ENCODE results near the gene CMBL. TPM values are rescaled to one million over a fixed set of nuclear protein-coding genes. Genes with fewer than 3 reads are reported as not detected.
A peak's percentile ranks its signal among the peaks of the same experiment; 100 is the strongest.

CMBL gene
- polyA plus RNA-seq, 3 donors, result 0.39 to 5.4 TPM; not detected in 1

GRCh38 chr5:10293907-10294662, 13.6 kb downstream of the CMBL start:
- no peaks in the 10 kb centered on the region for H3K4me1 ChIP-seq (ENCODE audit: control insufficient read depth in 1 of 2, insufficient read depth in 2 of 2, low read length in 2 of 2)
- no peak overlapping the region for H3K4me2 ChIP-seq (replicated peaks; ENCODE audit: extremely low read depth, low read length, poor library complexity, severe bottlenecking)
- H3K27me3 Mint-ChIP-seq (ENCODE audit: low read depth in 3 of 3), result peaks cover 3 to 4% (median 3%) of the 10 kb centered on the region in 3 donors
- H3K27ac Mint-ChIP-seq, result no peak overlapping the region
- no peak overlapping the region for H3K27ac ChIP-seq (ENCODE audit: low read depth in 1 of 2, low read length in 2 of 2)
- H3K4me3 Mint-ChIP-seq, result no peak overlapping the region
- H4K20me1 ChIP-seq (ENCODE audit: insufficient read depth, low read length), result no peaks in the 10 kb centered on the region
- peaks cover 8% of the 10 kb centered on the region for H3K4me1 Mint-ChIP-seq
- H2AFZ ChIP-seq (ENCODE audit: insufficient read depth, low read depth, low read length, poor library complexity, severe bottlenecking), result no peak overlapping the region
- DNase-seq, result no peak
- 100% methylated on average over 3 of the region's 3 CpGs for WGBS (ENCODE audit: insufficient coverage)
- no peak for TF ChIP-seq CTCF (IDR thresholded peaks at IDR 0.05)
- H3K36me3 ChIP-seq (replicated peaks in 1 of 2; ENCODE audit: control insufficient read depth in 1 of 2, insufficient read depth in 2 of 2, low read length in 2 of 2), result no peaks in the 10 kb centered on the region
- H3K9me3 Mint-ChIP-seq, result no peaks in the 10 kb centered on the region
- intact Hi-C loops (cut with micrococcal nuclease), result no loop called here
- no peaks in the 10 kb centered on the region for H3K27me3 ChIP-seq (ENCODE audit: control insufficient read depth in 2 of 2, insufficient read depth in 2 of 2, low read length in 2 of 2)
- H3K36me3 Mint-ChIP-seq, result no peaks in the 10 kb centered on the region
- H3K4me3 ChIP-seq (replicated peaks in 1 of 3; ENCODE audit: low read depth in 2 of 3, low read length in 3 of 3), result no peak overlapping the region
- no peak overlapping the region for H3K9ac ChIP-seq (ENCODE audit: insufficient read depth, low read length, poor library complexity, severe bottlenecking)
- H3K9me3 ChIP-seq (replicated peaks in 1 of 2; ENCODE audit: control insufficient read depth in 1 of 2, insufficient read depth in 1 of 2, low read length in 2 of 2), result no peaks in the 10 kb centered on the region
- no peaks in the 10 kb centered on the region for H3K79me2 ChIP-seq (ENCODE audit: insufficient read depth, low read length)

DNA sequence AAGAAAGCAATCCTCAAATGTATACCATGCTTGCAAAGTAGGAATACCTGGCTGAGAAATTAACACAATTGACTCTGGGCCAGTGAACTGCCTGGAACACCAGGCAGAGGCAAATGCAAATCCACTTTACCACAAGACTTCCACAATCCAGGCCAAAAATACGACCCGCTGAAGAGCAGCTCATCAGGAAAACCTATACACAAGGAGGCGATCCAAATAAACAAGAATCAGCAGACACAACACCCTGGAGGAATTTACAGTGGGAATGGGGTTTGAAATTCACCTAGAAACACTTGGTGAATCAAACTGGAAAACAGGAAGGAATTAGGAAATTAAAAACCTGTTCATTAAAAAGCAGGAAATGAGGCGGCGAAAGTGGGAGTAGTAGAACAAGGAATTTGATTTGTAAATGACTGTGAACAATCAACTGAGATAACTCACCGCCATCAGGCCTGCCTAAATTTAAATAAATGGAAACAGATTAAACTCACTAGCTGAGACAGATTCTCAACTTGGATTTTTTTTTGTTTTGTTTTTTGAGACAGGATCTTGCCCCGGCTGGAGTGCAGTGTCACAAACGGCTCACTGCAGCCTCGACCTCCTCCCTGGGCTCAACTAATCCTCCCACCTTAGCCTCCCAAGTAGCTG, 15.9 kb downstream of the CMBL start:
- no peak overlapping the region for H3K4me3 ChIP-seq (replicated peaks in 1 of 3; ENCODE audit: low read depth in 2 of 3, low read length in 3 of 3)
- no peak overlapping the region for H3K4me2 ChIP-seq (replicated peaks; ENCODE audit: extremely low read depth, low read length, poor library complexity, severe bottlenecking)
- H3K9ac ChIP-seq (ENCODE audit: insufficient read depth, low read length, poor library complexity, severe bottlenecking), result no peak overlapping the region
- no peaks in the 10 kb centered on the region for H3K27me3 ChIP-seq (ENCODE audit: control insufficient read depth in 2 of 2, insufficient read depth in 2 of 2, low read length in 2 of 2)
- Mint-ChIP-seq H3K27me3 (ENCODE audit: low read depth in 3 of 3) (peaks cover 0 to 3% (median 0%) of the 10 kb centered on the region in 3 donors), H3K36me3 (no peaks in the 10 kb centered on the region), H3K4me3 (no peak overlapping the region), H3K9me3 (peaks cover 0 to 1% (median 0%) of the 10 kb centered on the region in 7 donors), H3K4me1 (peaks cover 11% of the 10 kb centered on the region), H3K27ac (peak overlapping the region in 1 of 7 donors; percentile 1)
- H3K36me3 ChIP-seq (replicated peaks in 1 of 2; ENCODE audit: control insufficient read depth in 1 of 2, insufficient read depth in 2 of 2, low read length in 2 of 2), result no peaks in the 10 kb centered on the region
- intact Hi-C loops (cut with micrococcal nuclease), result no loop called here
- no peaks in the 10 kb centered on the region for H3K79me2 ChIP-seq (ENCODE audit: insufficient read depth, low read length)
- no peaks in the 10 kb centered on the region for H4K20me1 ChIP-seq (ENCODE audit: insufficient read depth, low read length)
- no peak overlapping the region for H2AFZ ChIP-seq (ENCODE audit: insufficient read depth, low read depth, low read length, poor library complexity, severe bottlenecking)
- no peak for DNase-seq
- H3K27ac ChIP-seq (ENCODE audit: low read depth in 1 of 2, low read length in 2 of 2), result no peak overlapping the region
- no peaks in the 10 kb centered on the region for H3K9me3 ChIP-seq (replicated peaks in 1 of 2; ENCODE audit: control insufficient read depth in 1 of 2, insufficient read depth in 1 of 2, low read length in 2 of 2)
- TF ChIP-seq CTCF (IDR thresholded peaks at IDR 0.05), result no peak
- no peaks in the 10 kb centered on the region for H3K4me1 ChIP-seq (ENCODE audit: control insufficient read depth in 1 of 2, insufficient read depth in 2 of 2, low read length in 2 of 2)
- 100% methylated on average over 3 of the region's 9 CpGs for WGBS (ENCODE audit: insufficient coverage)
